HG02840 (cell line): Measurements from ENCODE around the gene GPR173.

Source experiments
- ATAC-seq: cut with Tn5 transposase; IDR thresholded peaks from one replicate; pipeline ENCODE4 v1.9.1; 2021; ENCODE audit warnings: mild to moderate bottlenecking, moderate library complexity, moderate number of reproducible peaks; ENCODE audit not compliant: unreplicated experiment, low FRiP score

Gene GPR173

DNA sequence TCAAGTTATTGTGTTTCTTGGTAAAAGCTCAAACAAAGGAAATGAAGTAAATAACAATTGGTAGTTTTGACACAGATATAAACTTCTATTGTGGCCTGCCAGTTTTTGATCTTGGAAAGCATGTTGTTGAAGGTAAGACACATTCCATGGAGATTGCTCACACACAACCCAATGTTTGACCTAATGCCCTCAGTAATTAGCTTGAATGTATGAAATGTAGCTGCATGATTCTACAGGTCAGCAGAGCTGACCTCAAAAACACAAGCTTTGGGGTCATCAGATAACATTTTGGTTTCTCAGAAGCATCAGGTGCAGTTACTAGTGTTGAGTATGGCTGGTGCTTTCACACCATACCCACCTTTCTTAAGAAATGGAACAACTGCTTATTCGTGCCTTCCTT is 16.5 kb downstream of the GPR173 start:
- ATAC-seq, result no peak

DNA sequence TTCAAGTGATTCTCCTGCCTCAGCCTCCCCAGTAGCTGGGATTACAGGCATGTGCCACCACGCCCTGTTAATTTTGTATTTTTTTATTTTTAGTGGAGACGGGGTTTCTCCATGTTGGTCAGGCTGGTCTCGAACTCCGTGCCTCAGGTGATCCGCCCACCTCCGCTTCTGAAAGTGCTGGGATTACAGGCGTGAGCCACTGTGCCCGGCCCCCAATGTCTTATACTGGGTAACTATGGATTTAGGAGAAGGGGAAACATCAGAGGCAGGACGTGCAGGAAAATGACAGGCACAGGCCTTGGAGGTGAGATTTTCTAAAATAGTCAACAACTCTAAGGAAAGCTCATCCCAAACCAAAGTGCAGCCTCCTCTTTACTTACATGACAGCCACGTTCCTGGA is 22.5 kb downstream of the GPR173 start:
- no peak for ATAC-seq

DNA sequence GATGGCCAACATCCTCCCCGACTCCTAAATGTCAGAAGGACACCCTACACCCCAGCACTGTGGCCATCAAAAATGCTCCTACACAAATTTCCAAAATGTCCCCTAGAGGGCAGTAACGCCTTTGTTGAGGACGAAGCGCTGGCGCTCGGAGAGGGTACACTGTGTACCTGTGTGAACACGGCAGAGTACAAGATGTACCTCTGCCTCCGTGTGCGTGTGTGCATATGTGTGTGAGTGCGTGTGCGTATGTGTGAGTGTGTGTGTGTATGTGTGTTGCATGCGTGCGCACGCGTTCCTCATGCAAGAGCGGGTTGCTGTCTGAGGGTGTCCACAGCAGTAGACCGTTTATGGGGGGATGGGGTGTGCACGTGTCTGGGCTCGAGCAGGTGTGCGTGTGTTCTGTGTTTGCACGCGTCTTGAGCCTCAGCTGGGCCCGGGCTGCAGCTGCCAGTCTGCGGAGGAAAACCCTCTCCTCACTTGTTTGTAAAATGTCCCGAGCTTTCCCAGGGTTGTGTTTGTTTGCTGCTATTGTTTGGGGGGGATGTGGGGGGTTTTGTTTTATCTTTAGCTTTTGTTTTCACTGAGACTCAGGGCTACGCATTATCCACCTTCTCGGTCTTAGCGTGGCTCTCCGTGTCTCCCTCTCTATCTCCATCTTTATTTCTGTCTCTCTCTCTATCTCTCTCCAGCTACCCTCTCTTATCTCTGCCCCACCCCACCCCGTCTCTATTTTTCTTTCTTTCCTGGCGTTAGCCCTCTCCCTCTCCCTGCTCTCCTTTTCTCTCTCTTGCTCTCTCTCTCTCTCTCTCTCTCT is 23.2 kb downstream of the GPR173 start:
- peak; percentile 80 for ATAC-seq

DNA sequence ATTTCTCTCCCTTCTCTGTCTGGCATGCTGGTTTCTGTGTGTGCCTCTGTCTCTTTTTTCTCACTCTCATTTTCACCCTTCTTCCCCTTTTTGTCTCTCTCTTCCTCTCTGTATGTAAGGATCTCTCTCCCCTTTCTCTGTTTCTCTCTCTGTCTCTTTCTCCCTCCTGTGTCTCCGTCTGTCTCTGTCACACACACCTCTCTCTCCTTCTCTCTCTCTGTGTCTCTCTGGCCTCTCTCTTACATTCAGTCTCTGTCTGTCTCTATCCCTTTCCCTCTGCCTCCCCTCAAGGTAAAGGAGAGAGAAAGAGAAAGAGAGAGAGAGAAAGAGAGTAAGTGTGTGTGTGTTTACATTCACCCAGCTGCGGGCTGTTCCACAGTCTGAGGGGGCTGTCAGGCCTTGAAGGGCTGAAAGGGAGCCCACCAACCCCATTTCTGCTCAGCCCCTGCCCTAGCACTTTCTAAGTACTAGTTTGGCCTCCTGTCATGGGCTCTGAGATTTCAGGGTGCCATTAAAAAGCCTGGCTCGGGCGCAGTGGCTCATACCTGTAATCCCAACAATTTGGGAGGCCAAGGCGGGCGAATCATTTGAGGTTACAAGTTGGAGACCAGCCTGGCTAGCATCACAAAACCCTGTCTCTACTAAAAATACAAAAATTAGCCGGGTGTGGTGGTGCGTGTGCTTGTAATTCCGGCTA is 24.0 kb downstream of the GPR173 start:
- no peak for ATAC-seq

DNA sequence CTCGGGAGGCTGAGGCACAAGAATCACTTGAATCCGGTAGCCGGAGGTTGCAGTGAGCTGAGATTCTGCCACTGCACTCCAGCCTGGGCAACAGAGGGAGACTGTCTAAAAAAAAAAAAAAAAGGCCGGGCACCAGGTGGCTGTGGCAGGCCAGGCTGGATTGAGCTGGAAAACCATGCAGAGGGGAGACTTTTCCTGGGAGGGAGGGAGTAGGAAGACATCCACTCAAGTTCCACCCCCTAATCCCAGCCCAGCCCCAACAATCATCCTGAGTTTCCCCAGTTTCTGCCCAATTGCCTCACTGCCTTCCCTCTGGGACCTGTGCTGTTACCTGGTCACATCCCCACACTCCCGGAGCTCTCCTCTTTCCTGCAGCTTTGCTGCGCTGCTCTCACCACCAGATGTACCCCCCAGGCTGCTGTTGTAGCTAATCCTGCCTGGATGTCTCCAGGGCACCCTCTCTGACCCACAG is 24.6 kb downstream of the GPR173 start:
- no peak for ATAC-seq

DNA sequence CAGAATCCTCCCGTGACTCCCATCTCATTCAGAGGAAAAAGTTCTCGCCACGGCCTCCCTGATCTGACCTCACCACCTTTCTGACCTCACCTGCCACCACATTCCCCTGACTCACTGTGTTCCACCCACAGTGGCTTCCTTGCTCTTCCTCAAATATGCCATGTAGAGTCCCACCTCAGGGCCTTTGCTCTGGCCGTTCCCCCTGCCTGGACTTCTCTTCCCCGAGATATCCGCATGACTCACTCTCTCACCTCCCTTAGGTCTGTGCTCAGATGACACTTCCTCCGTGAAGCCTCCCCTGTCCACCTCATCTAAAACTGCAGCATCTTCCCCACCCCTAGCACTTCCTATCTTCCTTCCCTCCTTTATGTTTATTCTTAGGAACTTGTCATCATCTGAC is 26.4 kb downstream of the GPR173 start:
- no peak for ATAC-seq

DNA sequence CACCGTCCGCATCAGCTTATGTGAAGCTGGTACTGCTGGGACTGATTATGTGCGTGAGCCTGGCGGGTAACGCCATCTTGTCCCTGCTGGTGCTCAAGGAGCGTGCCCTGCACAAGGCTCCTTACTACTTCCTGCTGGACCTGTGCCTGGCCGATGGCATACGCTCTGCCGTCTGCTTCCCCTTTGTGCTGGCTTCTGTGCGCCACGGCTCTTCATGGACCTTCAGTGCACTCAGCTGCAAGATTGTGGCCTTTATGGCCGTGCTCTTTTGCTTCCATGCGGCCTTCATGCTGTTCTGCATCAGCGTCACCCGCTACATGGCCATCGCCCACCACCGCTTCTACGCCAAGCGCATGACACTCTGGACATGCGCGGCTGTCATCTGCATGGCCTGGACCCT is 28.1 kb downstream of the GPR173 start:
- ATAC-seq, result no peak

DNA sequence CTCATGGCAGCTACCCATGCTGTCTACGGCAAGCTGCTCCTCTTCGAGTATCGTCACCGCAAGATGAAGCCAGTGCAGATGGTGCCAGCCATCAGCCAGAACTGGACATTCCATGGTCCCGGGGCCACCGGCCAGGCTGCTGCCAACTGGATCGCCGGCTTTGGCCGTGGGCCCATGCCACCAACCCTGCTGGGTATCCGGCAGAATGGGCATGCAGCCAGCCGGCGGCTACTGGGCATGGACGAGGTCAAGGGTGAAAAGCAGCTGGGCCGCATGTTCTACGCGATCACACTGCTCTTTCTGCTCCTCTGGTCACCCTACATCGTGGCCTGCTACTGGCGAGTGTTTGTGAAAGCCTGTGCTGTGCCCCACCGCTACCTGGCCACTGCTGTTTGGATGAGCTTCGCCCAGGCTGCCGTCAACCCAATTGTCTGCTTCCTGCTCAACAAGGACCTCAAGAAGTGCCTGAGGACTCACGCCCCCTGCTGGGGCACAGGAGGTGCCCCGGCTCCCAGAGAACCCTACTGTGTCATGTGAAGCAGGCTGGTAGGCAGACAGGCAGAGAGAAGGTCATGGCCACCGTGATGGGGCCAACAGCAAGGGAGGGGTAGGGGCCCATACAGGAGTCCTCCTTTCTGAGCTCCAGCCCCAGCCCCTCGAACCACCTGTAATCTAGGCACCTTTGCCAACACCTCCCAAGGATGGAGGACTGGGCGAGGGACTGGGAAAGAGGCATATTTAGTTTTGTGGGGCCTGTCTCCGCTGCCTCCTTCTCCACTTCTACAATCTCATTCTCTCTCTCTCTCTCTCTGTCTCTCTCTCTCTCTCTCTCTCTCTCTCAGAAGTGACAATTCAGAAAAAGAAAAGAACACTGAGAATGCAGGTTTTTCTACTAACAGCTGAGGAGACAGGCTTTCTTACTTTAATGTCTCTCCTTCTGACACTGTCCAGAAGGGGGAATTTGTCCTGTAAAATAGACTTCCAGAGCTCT is 28.9 kb downstream of the GPR173 start:
- ATAC-seq, result no peak

DNA sequence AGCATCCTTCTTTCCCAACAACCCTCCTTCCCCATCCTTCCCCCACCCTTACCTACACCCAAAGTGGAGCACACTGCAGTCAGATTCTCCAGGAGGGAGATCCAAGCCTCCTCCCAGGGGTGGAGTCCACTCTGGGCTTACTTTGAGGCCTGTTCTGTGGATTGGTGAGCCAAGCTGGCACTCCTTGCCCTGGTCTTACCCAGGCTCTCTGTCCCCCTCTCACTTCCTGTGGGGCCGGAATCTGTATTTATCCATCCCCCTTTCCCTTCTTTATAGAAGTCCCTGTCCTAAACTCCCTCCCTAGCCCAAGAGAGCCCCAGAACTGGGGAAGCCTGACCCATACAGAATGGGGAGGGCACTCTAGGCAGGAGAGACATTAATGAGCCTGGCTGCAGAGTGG is 30.4 kb downstream of the GPR173 start:
- no peak for ATAC-seq

DNA sequence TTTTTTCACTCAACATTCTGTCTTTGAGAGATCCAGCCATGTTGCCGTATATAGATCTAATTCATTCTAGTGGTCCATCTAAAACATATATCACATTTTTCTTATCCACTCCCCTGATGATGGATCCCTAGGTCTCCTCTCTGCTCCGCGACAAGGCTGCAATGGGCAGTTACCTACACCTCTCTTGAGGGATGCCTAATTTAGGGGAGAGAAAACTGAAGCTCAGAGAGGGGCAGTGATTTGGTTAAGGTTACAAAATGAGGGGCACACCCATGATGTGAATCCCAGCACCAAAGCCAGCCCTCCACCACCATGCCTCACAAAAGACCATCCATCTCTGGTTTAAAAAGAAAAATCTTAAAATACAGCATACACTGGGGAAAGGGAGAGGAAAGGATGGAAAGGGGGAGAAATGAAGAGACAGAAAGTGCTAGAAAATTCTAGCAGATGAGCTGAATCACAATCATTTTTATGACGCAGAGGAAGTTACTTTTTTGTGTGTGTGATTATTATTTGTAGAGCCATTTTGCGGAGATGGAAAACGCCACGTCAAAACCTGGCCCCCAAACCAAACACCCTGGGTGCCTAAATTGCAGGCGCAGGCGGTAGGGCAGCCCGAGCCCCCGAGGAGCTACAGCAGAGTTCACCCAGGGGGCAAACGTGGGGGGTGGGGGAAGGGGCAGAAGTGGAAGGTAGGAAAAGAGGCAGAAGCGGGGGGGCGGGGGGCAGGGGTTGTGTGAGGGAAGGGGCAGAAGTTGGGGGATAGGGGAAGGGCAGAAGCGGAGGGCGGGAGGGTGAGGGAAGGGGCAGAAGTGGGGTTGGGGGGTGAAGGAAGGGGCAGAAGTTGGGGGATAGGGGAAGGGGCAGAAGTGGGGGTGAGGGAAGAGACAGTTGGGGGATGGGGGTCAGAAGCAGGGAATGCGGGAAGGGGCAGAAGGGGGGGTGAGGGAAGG is 32.3 kb downstream of the GPR173 start:
- no peak for ATAC-seq

DNA sequence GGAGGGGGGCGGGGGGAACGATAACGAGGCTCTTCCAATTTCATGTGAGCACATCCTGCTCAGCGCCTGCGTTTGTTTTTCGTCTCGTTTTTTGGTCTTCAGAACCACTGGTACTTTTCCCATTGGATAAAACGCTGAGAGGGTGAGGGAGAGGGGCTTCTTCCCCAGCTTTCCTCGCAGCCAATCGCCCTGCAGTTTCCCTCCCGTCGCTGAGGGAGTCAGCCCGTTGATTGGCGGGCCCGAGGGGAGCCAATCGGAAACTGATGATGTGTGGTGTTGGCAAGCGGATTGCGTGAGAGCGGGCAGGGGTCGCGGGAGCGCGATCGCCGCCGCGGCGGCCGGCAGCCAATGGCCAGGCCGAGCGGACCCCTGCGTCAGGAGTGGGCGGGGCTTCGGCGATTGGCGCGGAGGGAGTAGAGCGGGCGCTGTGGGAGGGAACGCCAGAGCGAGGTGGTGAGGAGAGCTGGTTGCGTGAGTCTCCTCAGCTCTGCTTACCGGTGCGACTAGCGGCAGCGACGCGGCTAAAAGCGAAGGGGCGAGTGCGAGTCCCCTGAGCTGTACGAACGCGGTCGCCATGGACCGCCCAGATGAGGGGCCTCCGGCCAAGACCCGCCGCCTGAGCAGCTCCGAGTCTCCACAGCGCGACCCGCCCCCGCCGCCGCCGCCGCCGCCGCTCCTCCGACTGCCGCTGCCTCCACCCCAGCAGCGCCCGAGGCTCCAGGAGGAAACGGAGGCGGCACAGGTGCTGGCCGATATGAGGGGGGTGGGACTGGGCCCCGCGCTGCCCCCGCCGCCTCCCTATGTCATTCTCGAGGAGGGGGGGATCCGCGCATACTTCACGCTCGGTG is 33.6 kb downstream of the GPR173 start, which contains the start of gene TSPYL2:
Gene TSPYL2 (plus strand): TSS at position 443 of the 848 bp plus-strand sequence. CDS start 132 bp downstream, at position 575.
- peak; percentile 87 for ATAC-seq

DNA sequence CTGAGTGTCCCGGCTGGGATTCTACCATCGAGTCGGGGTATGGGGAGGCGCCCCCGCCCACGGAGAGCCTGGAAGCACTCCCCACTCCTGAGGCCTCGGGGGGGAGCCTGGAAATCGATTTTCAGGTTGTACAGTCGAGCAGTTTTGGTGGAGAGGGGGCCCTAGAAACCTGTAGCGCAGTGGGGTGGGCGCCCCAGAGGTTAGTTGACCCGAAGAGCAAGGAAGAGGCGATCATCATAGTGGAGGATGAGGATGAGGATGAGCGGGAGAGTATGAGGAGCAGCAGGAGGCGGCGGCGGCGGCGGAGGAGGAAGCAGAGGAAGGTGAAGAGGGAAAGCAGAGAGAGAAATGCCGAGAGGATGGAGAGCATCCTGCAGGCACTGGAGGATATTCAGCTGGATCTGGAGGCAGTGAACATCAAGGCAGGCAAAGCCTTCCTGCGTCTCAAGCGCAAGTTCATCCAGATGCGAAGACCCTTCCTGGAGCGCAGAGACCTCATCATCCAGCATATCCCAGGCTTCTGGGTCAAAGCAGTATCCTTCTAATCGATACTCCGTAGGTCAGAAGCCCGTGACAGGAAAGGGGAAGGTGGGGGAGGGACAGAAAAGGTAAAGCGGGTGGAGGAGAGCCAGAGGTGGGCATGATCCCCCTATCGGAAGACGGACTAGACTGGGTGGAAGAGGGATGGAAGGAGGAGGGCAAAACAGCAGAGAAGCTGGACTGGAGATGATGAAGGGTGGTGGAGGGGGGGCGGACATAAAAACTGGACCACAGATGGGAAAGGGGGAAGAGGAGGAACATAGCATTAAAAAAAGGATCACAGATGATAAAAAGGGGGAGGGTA is 34.4 kb downstream of the GPR173 start:
- no peak for ATAC-seq

DNA sequence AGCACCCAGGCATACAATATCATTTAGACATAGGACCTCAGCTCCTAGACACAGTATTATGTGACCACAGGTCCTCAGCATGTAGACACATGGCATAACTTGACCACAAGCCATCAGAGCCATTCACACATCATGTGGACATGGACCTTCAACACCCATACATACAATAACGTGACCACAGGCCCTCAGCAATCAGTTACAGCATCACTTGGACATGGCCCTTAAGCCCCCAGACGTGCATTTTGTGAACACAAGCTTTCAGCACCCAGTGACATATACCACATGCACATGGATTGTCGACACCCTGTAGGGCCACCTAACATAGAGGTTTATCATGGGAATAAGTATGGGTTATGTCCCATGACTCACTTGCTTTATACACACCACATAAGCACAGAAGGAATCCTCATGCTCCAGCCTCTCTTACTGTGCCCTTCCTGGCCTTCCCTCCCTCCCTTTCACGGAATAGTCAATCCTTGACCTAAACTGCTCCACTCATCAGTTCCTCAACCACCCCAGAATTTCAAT is 35.5 kb downstream of the GPR173 start:
- ATAC-seq, result no peak

DNA sequence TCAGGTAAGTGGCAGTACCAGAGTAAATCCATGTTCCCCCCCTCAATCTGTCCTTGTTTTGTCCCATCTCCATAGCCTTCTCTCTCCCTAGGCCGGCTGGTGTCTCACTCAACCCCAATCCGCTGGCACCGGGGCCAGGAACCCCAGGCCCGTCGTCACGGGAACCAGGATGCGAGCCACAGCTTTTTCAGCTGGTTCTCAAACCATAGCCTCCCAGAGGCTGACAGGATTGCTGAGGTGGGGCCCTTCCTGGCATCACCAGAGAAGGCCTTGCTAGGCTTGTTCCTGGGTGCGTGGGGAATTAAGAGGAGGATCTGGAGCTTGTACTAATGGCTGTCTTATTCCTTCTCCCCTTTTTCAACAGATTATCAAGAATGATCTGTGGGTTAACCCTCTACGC is 36.3 kb downstream of the GPR173 start:
- no peak for ATAC-seq

DNA sequence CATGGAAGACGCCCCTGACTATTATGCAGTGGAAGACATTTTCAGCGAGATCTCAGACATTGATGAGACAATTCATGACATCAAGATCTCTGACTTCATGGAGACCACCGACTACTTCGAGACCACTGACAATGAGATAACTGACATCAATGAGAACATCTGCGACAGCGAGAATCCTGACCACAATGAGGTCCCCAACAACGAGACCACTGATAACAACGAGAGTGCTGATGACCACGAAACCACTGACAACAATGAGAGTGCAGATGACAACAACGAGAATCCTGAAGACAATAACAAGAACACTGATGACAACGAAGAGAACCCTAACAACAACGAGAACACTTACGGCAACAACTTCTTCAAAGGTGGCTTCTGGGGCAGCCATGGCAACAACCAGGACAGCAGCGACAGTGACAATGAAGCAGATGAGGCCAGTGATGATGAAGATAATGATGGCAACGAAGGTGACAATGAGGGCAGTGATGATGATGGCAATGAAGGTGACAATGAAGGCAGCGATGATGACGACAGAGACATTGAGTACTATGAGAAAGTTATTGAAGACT is 37.2 kb downstream of the GPR173 start:
- no peak for ATAC-seq

DNA sequence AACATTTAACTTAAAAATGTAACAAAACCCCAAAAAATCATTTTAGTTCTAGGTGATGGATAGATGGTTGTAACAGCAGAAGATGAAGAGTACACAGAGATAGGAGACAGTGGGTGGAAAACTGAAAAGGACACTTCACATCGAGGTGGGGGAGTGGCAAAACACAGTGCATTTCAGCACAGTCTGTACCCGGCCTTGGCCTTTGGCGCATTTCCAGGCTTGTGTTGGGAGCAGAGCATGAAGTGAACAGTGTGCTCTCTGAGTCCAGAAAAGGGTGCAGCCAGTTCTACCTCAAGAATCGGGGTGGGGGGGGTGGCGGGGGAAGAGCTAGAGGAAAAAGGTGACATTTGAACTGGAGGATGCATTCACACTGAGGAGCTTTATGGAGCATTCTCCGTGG is 37.9 kb downstream of the GPR173 start:
- ATAC-seq, result no peak

DNA sequence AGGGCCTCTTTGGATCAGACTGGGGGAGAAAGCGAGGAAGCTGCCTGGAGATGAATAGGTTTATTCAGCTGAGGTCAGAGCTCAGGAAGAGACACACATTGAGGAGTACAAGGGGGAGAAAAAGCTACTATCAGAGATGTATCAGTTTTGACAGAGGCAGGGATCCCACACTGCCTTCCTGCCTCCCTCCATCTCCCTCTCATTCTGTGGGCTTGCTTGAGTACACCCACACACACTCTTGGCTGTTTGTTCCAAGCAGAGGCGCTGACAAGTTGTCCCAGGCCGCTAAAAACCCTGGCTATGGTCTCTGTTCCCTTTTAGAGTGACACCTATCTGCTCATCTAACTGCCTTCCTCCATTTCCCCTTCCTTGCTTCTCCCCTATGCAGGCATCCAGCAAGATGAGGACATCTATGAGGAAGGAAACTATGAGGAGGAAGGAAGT is 38.8 kb downstream of the GPR173 start:
- no peak for ATAC-seq
